ENCODE data around the gene CCNT1.
"Not testable (repeated sequence)": the region's sequence is repeated elsewhere in the genome, so short reads cannot be mapped to it uniquely, and the experiment has no call there.

CCNT1 gene

GRCh38 chr12:48716493-48717251 lies at the start of gene CCNT1:
Gene CCNT1 (minus strand): TSS chr12:48716707. CDS start chr12:48716675, 32 bp downstream.
- in situ Hi-C loops (cut with HindIII; ENCODE audit: low pct_ligation_motif_present, low pct_unique_long_range_greater_than_20kb, low sequenced_read_pairs) = no loop called here

DNA sequence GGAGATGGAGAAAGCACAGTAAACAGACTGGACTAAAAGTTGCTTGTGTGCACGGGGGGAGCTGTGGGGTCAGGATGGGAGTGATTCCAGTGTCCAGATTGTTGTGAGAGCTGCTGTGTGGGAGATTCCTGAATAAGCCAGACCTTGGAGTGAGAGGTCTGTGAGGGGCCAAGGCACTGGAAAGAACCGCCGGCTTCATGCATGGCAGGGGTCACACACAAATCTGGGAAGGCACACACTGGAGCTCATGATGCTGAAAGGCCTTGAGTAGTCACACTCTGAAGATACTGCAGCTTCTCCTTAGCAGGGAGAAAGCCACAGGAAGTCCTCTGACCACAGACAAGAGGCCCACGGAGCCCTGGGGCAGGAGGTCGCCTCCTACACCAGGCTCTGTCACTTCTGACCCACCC lies 49.3 kb upstream of the CCNT1 start:
- in situ Hi-C loops (cut with HindIII; ENCODE audit: low pct_ligation_motif_present, low pct_unique_long_range_greater_than_20kb, low sequenced_read_pairs) = no loop called here
- DNase-seq = no peak

More at GRCh38 chr12:48716493-48717251, at the start of gene CCNT1:
- DNase-seq = peak; percentile 100

DNA sequence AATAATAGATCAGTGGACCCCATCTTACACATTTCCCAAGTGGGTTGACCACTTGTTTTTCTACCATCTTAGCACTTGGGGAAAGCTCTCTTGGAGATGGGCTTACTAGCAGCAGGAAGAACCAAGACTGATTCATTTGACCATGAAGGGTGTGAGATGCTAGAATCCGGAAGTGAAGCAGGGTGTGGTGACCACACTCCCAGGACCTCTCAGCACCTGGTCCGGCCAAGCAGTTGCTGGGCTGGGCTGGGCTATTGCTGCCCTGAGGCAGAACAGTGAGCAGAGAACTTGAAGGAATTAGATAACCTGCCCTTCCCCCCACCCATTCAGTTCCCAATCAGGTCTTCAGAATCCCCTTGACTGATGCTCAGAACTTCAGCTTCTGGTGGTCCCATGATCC lies 48.0 kb upstream of the CCNT1 start:
- in situ Hi-C loops (cut with HindIII; ENCODE audit: low pct_ligation_motif_present, low pct_unique_long_range_greater_than_20kb, low sequenced_read_pairs) = no loop called here
- DNase-seq = no peak

DNA sequence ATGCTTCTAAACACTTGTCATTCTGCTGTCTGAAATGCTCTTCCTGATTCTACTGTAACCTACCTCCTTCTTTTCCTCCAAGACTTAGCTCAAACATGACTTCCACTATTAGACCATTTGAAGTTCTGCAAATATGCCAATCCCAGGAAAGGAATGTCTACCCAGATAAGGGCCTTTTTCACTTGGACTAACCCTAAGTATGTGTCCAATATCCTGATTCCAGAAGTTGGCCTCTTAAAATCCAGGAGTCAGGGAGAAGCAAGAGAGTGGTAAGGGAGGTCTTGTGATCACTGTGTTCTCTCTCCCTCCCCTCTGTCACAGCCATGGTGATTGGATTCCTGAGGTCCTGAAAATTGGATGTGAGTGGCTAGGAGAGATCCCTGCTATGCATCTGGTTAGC lies 42.2 kb upstream of the CCNT1 start:
- DNase-seq = no peak
- in situ Hi-C loops (cut with HindIII; ENCODE audit: low pct_ligation_motif_present, low pct_unique_long_range_greater_than_20kb, low sequenced_read_pairs) = no loop called here

DNA sequence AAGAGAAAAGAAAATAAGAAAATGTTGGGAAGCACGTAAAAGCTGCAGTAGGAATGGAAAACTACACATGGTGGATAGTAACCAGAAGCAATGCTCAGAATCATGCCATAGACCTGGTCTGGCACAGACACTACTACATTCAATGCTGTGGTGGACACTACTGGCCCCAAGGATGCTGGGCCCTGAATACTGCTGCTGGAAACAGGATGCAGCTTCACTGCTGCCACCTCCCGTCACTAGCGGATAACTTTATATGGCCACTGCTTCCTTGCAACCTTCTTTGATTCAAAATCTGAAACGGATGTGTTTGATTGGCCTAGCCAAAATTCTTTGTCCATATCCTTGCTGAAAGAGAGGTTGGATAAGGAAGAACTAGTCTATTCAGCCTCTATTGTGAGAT lies 41.7 kb upstream of the CCNT1 start:
- in situ Hi-C loops (cut with HindIII; ENCODE audit: low pct_ligation_motif_present, low pct_unique_long_range_greater_than_20kb, low sequenced_read_pairs) = no loop called here
- no peak for DNase-seq

DNA sequence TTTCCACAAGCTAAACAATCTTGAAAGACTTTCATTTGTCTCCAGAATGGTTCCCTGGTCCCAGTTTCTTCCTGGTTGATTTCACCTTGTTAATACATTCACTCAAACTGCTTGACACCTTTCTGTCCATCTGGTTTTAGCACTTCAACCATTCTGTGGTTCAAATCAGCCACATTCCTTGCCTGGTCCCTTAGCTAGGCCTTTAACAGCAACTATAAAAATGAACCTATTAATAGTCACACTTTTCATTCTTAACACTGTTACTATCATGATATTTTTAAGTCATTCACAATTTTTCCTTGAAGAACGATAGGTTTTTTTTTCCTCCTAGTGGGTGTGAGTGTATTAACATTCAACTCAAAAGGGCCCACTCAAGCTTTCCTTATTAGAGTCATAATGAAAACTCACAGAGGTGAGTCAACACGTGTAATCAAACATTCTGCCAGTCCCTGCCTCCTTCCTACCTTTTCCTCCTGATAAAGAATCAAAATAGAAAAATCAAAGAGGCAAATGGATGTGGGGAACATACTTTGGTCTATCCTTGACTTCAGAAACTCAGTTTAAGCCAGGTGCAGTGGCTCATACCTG lies 34.4 kb upstream of the CCNT1 start:
- in situ Hi-C loops (cut with HindIII; ENCODE audit: low pct_ligation_motif_present, low pct_unique_long_range_greater_than_20kb, low sequenced_read_pairs) = no loop called here
- no peak for DNase-seq

DNA sequence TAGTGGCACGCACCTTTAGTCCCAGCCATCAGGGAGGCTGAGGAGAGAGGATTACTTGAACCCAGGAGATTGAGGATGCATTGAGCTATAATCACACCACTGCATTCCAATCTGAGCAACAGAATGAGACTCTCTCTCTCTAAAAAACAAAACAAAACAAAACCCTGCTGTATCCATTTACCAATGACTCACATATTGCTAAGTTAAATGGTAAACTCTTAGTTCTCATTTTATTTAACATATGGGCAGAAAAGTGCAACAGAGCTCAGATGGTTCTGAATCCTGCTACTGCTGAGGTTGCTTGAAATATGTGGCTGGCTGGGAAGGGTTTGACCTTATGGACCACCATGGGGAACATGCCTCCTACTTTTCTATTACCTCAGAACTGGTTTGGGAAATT lies 33.7 kb upstream of the CCNT1 start:
- DNase-seq = no peak
- in situ Hi-C loops (cut with HindIII; ENCODE audit: low pct_ligation_motif_present, low pct_unique_long_range_greater_than_20kb, low sequenced_read_pairs) = no loop called here

DNA sequence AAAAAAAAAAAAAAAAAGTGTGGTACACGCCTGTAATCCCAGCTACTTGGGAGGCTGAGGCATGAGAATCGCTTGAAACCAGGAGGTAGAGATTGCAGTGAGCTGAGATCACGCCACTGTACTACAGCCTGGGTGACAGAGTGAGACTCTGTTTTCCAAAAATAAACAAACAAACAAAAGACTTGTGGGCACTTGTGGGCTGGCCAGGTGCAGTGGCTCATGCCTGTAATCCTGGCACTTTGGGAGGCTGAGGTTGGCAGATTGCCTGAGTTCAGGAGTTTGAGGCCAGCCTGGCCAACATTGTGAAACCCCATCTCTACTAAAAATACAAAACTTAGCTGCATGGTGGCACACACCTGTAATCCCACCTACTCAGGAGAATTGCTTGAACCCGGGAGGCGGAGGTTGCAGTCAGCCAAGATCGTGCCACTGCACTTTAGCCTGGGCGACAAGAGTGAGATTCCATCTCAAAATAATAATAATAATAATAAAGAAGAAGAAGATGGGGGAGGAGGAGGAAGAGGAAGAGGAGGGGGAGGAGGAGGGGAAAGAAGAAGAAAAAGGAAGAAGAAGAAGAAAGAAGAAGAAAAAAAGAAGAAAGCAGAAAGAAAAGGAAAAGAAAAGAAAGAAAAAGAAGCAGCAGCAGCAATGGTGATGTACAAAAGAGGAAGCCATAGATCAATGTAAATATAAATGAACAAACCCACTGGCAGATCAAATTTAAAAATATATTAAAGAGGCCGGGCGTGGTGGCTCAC lies 27.9 kb upstream of the CCNT1 start:
- in situ Hi-C loops (cut with HindIII; ENCODE audit: low pct_ligation_motif_present, low pct_unique_long_range_greater_than_20kb, low sequenced_read_pairs) = no loop called here
- DNase-seq = no peak

- DNase-seq = no peak
- in situ Hi-C loops (cut with HindIII; ENCODE audit: low pct_ligation_motif_present, low pct_unique_long_range_greater_than_20kb, low sequenced_read_pairs) = no loop called here
Measured at GRCh38 chr12:48739618-48740269, 23.2 kb upstream of the CCNT1 start.

- in situ Hi-C loops (cut with HindIII; ENCODE audit: low pct_ligation_motif_present, low pct_unique_long_range_greater_than_20kb, low sequenced_read_pairs) = no loop called here
- DNase-seq = no peak
Measured at GRCh38 chr12:48736456-48736855, 19.9 kb upstream of the CCNT1 start.

GRCh38 chr12:48728807-48729206 lies 12.3 kb upstream of the CCNT1 start:
- DNase-seq = no peak
- in situ Hi-C loops (cut with HindIII; ENCODE audit: low pct_ligation_motif_present, low pct_unique_long_range_greater_than_20kb, low sequenced_read_pairs) = no loop called here

GRCh38 chr12:48720737-48721136 lies 4.2 kb upstream of the CCNT1 start:
- in situ Hi-C loops (cut with HindIII; ENCODE audit: low pct_ligation_motif_present, low pct_unique_long_range_greater_than_20kb, low sequenced_read_pairs); DNase-seq: not testable (repeated sequence)

DNA sequence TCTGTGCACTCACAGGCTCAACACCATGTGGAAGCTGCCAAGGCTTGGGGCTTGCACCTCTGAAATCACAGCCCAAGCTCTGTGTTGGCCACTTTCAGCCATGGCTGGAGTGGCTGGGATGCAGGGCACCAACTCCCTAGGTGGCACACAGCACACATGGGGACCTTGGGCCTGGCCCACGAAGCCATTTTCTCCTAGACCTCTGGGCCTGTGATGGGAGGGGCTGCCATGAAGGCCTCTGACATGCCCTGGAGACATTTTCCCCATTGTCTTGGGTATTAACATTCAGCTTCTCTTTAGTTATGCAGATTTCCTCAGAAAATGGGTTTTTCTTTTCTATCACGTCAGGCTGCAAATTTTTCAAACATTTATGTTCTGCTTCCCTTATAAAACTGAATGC lies 3.7 kb upstream of the CCNT1 start:
- DNase-seq; in situ Hi-C loops (cut with HindIII; ENCODE audit: low pct_ligation_motif_present, low pct_unique_long_range_greater_than_20kb, low sequenced_read_pairs): not testable (repeated sequence)

DNA sequence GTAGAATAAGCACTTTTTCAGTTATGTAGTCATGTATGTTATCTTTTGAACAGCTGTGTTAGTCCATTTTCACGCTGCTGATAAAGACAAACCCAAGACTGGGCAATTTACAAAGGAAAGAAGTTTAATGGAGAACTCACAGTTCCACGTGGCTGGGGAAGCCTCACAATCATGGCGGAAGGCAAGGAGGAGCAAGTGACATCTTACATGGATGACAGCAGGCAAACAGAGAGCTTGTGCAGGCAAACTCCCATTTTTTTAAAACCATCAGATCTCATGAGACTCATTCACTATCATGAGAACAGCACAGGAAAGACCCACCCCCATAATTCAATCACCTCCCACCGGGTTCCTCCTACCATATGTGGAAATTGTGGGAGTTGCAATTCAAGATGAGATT lies 2.5 kb upstream of the CCNT1 start:
- in situ Hi-C loops (cut with HindIII; ENCODE audit: low pct_ligation_motif_present, low pct_unique_long_range_greater_than_20kb, low sequenced_read_pairs); DNase-seq: not testable (repeated sequence)

GRCh38 chr12:48717252-48717695 lies 767 bp upstream of the CCNT1 start:
- in situ Hi-C loops (cut with HindIII; ENCODE audit: low pct_ligation_motif_present, low pct_unique_long_range_greater_than_20kb, low sequenced_read_pairs) = no loop called here
- peak; percentile 29 for DNase-seq

GRCh38 chr12:48716168-48716492 lies 377 bp downstream of the CCNT1 start:
- no peak for DNase-seq
- in situ Hi-C loops (cut with HindIII; ENCODE audit: low pct_ligation_motif_present, low pct_unique_long_range_greater_than_20kb, low sequenced_read_pairs) = no loop called here

DNA sequence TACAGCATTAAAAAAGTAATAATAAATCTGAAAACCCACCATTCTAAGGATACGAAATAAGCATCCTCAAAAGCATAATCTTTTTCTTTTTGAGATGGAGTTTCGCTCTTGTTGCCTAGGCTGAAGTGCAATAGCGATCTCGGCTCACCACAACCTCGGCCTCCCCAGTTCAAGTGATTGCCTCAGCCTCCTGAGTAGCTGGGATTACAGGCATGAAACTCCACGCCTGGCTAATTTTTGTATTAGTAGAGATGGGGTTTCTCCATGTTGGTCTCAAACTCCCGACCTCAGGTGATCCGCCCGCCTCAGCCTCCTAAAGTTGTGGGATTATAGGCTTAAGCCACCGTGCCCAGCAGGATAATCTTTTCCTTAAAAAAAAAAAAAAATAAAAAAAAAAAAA lies 4.3 kb downstream of the CCNT1 start:
- in situ Hi-C loops (cut with HindIII; ENCODE audit: low pct_ligation_motif_present, low pct_unique_long_range_greater_than_20kb, low sequenced_read_pairs) = no loop called here
- no peak for DNase-seq

DNA sequence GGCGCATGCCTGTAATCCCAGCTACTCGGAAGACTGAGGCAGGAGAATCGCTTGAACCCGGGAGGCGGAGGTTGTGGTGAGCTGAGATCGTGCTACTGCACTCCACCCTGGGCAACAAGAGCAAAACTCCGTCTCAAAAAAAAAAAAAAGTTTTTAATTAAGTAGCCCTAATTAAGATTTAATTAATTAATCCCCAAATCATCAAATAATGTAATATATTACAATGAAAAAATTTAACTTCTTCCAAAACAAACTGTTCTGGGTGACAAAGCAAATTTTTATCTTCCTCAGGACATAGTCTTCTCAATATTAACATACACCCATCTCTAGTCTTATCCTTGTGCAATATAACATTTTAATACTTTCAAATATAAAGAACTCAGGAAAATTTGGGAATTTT lies 17.7 kb downstream of the CCNT1 start:
- in situ Hi-C loops (cut with HindIII; ENCODE audit: low pct_ligation_motif_present, low pct_unique_long_range_greater_than_20kb, low sequenced_read_pairs); DNase-seq: not testable (repeated sequence)

DNA sequence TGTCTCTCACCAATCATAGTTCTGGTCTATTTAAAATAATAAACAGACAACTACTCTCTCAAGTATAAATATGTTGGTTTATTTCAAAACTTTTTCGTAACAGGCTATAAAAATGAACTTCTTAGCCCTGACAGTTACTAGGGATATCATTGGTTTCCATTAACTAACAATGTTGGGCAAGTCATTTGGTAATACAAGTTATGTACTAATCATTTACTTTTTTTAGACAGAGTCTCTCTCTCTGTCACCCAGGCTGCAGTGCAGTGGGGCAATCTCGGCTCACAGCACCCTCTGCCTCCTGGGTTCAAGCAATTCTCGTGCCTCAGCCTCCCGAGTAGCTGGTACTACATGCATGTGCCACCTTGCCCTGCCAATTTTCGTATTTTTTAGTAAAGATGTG lies 19.9 kb downstream of the CCNT1 start:
- in situ Hi-C loops (cut with HindIII; ENCODE audit: low pct_ligation_motif_present, low pct_unique_long_range_greater_than_20kb, low sequenced_read_pairs) = no loop called here
- DNase-seq = no peak
